Suprapubic skin (tissue), 4 donors: Measurements from ENCODE around the gene ZNF497. TPM values are rescaled to one million over a fixed set of nuclear protein-coding genes. Genes with fewer than 3 reads are reported as not detected.

Experiments
- DNase-seq, 2 donors: peaks; one replicate each; pipeline ENCODE4 v3.0.0-alpha.2; 2019; ENCODE audit warnings: low spot score in 2 of 2
- H3K27ac ChIP-seq: fragments of 200-600 bp; sonication (generic); one replicate; pipeline ENCODE4 v1.5.1; 2019
- H3K27me3 ChIP-seq: fragments of 200-600 bp; sonication (generic); one replicate; pipeline ENCODE4 v1.5.1; 2019
- H3K36me3 ChIP-seq: fragments of 200-600 bp; sonication (generic); one replicate; pipeline ENCODE4 v1.5.1; 2019
- H3K4me1 ChIP-seq: fragments of 200-600 bp; sonication (generic); one replicate; pipeline ENCODE4 v1.5.1; 2019
- H3K4me3 ChIP-seq: fragments of 200-600 bp; sonication (generic); one replicate; pipeline ENCODE4 v1.5.1; 2019; ENCODE audit warnings: mild to moderate bottlenecking
- H3K9me3 ChIP-seq: fragments of 200-600 bp; sonication (generic); one replicate; pipeline ENCODE4 v1.5.1; 2019
- CTCF ChIP-seq, 2 donors: fragments of 200-600 bp in 1 of 2; fragments of 450-650 bp in 1 of 2; sonication (generic) in 1 of 2; IDR thresholded peaks; one replicate each; pipeline ENCODE4 v1.5.1; 2016 to 2019; ENCODE audit warnings: antibody characterized with exemption in 2 of 2, mild to moderate bottlenecking in 1 of 2, moderate library complexity in 1 of 2
- EP300 ChIP-seq: sonication (generic); formaldehyde crosslinking; IDR thresholded peaks from one replicate; pipeline ENCODE4 v1.6.1; 2017; ENCODE audit warnings: antibody characterized with exemption
- POLR2A ChIP-seq, 2 donors: fragments of 450-650 bp; IDR thresholded peaks; one replicate each; pipeline ENCODE4 v1.6.1; 2017; ENCODE audit warnings: antibody characterized with exemption in 2 of 2, mild to moderate bottlenecking in 2 of 2, moderate library complexity in 2 of 2
- POLR2AphosphoS5 ChIP-seq, 3 donors: sonication (generic); formaldehyde crosslinking; IDR thresholded peaks; one replicate each; pipeline ENCODE4 v1.6.1; 2017; ENCODE audit warnings: antibody characterized with exemption in 3 of 3
- WGBS: methylation state at CpG from one replicate; pipeline ENCODE4 v1.1.5; 2018; 5-methylcytosine and 5-hydroxymethylcytosine counted together
- total RNA-seq, 4 donors: library from RNA; depleted of rRNA; stranded (reverse); fragments of >200 nt; gene quantifications; one replicate each; pipeline ENCODE4 v1.1.0, GENCODE V29; 2016

ZNF497 gene
- total RNA-seq, 4 donors from 2014 or later = 2.4 to 4.8 (median 3.4) TPM

GRCh38 chr19:58399903-58400302 lies 37.4 kb upstream of the ZNF497 start:
- Histone ChIP-seq H3K36me3 (peaks cover under 1% of the 10 kb centered on the region), H3K27me3 (peaks cover 18% of the 10 kb centered on the region), H3K9me3 (no peaks in the 10 kb centered on the region), H3K4me3 (no peak overlapping the region), H3K27ac (no peak overlapping the region), H3K4me1 (peaks cover 39% of the 10 kb centered on the region)
- no peak for TF ChIP-seq POLR2A (IDR thresholded peaks at IDR 0.05)
- TF ChIP-seq EP300 = no peak
- TF ChIP-seq POLR2AphosphoS5 (IDR thresholded peaks at IDR 0.05) = no peak
- TF ChIP-seq CTCF (IDR thresholded peaks at IDR 0.05) = no peak
- peak in 1 of 2 donors; percentile 65 for DNase-seq
- 73% methylated on average over 2 of the region's 3 CpGs for WGBS

- H3K4me3 ChIP-seq = no peak overlapping the region
- no peak for DNase-seq
- peaks cover 14% of the 10 kb centered on the region for H3K36me3 ChIP-seq
- no peaks in the 10 kb centered on the region for H3K9me3 ChIP-seq
- TF ChIP-seq POLR2AphosphoS5 (IDR thresholded peaks at IDR 0.05) = no peak
- no peak for TF ChIP-seq CTCF (IDR thresholded peaks at IDR 0.05)
- no peak for TF ChIP-seq POLR2A (IDR thresholded peaks at IDR 0.05)
- TF ChIP-seq EP300 = no peak
- peaks cover 18% of the 10 kb centered on the region for H3K27me3 ChIP-seq
- peaks cover 49% of the 10 kb centered on the region for H3K4me1 ChIP-seq
- H3K27ac ChIP-seq = no peak overlapping the region
- 93% methylated on average over 6 of the region's 6 CpGs for whole genome bisulfite sequencing
Measured at GRCh38 chr19:58398545-58398944, 36.0 kb upstream of the ZNF497 start.

DNA sequence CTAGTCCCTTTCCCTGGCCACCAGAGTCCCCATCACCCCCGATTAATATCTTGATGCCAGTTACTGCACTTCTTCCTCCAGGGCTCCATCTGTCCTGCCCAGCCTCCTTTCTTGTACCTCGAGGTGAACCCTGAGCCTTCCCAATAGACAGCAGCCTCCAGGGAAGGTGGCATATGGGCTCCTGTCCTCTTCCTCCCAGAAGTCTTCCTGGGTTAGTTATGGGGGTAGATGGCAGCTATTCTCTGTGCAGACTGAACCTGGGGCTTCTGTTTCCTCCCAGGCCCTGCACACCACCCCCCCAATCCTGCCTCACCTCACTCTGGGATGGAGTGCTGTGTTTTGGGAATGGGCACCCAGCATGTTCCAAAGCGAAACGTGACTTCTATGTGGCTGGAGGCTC lies 35.5 kb upstream of the ZNF497 start:
- Histone ChIP-seq H3K36me3 (peaks cover 18% of the 10 kb centered on the region), H3K9me3 (no peaks in the 10 kb centered on the region), H3K27me3 (peaks cover 18% of the 10 kb centered on the region), H3K27ac (no peak overlapping the region), H3K4me3 (no peak overlapping the region), H3K4me1 (peaks cover 49% of the 10 kb centered on the region)
- TF ChIP-seq POLR2A (IDR thresholded peaks at IDR 0.05) (no peak), POLR2AphosphoS5 (IDR thresholded peaks at IDR 0.05) (no peak), CTCF (IDR thresholded peaks at IDR 0.05) (no peak), EP300 (no peak)
- peak in 1 of 2 donors; percentile 59 for DNase-seq
- WGBS = 90% methylated on average over 4 of the region's 4 CpGs

- Histone ChIP-seq H3K4me1 (peaks cover 49% of the 10 kb centered on the region), H3K4me3 (no peak overlapping the region)
- TF ChIP-seq POLR2A (IDR thresholded peaks at IDR 0.05) = no peak
- TF ChIP-seq EP300 = no peak
- no peak for TF ChIP-seq POLR2AphosphoS5 (IDR thresholded peaks at IDR 0.05)
- no peak for TF ChIP-seq CTCF (IDR thresholded peaks at IDR 0.05)
Measured at GRCh38 chr19:58397533-58398037, 35.0 kb upstream of the ZNF497 start.

GRCh38 chr19:58396691-58397532 lies 34.4 kb upstream of the ZNF497 start:
- Histone ChIP-seq H3K27ac (no peak overlapping the region), H3K4me1 (peaks cover 46% of the 10 kb centered on the region)
- WGBS = 17% methylated on average over 1 of the region's 58 CpGs

More at GRCh38 chr19:58397533-58398037, 35.0 kb upstream of the ZNF497 start:
- 83% methylated on average over 2 of the region's 7 CpGs for WGBS
- Histone ChIP-seq H3K9me3 (no peaks in the 10 kb centered on the region), H3K27ac (no peak overlapping the region), H3K27me3 (peaks cover 18% of the 10 kb centered on the region), H3K36me3 (peaks cover 23% of the 10 kb centered on the region)
- DNase-seq = peak in 1 of 2 donors; percentile 63

More at GRCh38 chr19:58396691-58397532, 34.4 kb upstream of the ZNF497 start:
- Histone ChIP-seq H3K27me3 (peaks cover 18% of the 10 kb centered on the region), H3K4me3 (peak overlapping the region; percentile 47), H3K9me3 (no peaks in the 10 kb centered on the region), H3K36me3 (peaks cover 26% of the 10 kb centered on the region)
- peak in 1 of 2 donors; percentile 76 for DNase-seq
- TF ChIP-seq POLR2AphosphoS5 (IDR thresholded peaks at IDR 0.05) (no peak), EP300 (no peak), CTCF (IDR thresholded peaks at IDR 0.05) (no peak), POLR2A (IDR thresholded peaks at IDR 0.05) (no peak)
